Measurements from ENCODE around the gene SMARCC2.
"Not testable (repeated sequence)": the region's sequence is repeated elsewhere in the genome, so short reads cannot be mapped to it uniquely, and the experiment has no call there.

Gene SMARCC2

DNA sequence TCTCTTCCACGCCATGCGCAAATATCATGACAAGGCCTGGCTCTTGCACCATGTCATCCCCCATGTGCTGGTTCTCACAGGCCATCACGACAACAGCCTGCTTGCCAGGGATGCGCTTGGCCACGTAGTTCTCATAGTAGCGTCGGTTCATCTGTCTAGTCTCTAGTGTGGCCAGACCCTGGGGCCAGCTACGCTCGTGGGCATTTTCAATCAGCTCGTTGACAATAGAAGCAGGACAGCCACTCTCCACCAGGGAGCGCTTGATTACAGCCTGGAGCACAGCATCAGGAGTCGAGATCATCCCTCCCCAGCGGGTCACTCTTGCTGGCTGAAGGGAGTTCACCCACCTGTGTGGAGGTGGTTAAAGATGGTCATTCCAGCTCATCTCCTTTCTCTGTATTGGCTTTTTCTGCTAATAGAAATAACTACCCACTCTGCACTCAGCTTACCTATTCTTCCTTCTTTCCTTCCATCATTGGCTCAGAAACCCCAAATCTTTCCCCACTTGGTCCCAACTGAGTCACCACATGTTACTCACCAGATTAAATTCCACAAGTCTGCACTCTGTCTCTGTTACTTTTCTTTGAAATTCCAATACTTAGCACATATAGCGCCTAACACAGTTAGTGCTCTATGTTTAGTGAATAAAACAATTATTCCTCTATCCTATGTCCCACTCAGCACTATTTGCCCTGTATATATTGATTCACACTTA is 17.3 kb upstream of the SMARCC2 start:
- DNase-seq: peak; percentile 18

DNA sequence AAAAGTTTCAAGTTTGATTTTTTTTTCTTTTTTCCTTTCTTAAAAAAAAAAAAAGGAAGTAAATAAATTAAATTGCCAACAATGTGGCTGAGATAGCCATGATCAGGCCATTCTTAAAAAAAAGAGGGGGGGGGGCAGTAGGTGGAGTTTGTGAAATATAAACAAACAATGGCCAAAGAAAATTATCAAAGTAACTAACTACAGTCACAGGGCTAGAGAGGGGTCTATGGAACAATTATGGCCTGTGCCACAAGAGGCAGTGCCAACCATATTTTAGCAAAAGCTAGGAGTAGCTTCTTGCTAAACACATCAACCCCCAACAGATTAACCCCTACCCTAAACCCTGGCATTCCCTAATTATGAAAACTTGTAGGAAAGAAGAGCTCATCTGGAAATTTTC is 16.2 kb upstream of the SMARCC2 start:
- DNase-seq: no peak

DNA sequence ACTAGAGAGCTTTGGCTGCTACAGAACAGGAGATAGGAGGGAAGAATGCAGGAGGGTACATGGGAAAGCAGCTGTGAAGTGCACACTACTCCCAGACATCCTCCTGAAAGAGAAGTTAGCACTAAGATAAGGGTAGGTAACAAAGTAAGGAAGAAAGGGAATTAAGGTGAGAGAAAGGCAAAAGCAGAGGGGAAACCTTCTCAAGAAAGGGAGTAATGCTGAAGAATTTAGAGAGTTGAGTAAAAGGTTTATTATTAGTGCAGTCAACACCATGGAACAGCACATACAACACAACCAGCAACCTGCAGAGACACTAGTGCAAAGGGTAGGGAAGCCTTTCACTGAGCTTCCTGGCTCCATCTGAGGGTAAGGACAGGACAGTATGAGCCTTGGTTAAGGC is 15.0 kb upstream of the SMARCC2 start:
- no peak for DNase-seq

DNA sequence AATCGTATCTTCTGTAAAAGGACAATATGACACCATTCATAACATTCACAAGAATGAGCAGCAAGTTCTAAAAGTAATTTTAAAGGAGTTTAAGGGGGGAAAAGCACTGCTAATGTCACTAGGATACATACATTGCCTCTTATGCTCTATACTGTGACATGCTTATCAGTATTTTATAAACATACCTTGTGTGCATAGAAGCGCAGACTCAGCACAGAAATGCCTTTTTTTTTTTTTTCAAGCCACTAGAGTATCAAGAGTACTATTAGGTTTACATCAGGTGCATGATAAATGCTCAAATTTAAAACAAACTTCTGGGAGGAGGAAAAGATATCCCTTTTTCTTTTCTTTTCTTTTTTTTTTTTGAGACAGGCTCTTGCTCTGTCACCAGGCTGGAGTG is 13.6 kb upstream of the SMARCC2 start:
- DNase-seq: no peak

DNA sequence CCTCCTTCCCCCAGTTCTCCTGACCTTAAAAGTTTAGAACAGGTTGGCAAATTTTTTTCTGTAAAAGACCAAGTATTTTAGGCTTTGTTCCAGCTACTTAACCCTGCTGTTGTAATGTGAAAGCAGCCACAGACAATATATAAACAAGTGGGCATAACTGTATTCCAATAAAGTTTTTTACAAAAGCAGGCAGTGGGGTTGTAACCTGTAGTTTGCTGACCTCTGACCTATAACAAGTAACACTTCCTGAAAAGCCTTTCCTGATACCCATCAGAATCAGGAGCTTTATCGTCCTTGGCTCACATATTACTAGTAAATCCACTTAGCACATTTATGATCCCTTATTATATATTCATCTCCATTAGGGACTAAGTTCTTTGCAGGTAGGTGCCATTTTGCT is 13.1 kb upstream of the SMARCC2 start:
- no peak for DNase-seq

DNA sequence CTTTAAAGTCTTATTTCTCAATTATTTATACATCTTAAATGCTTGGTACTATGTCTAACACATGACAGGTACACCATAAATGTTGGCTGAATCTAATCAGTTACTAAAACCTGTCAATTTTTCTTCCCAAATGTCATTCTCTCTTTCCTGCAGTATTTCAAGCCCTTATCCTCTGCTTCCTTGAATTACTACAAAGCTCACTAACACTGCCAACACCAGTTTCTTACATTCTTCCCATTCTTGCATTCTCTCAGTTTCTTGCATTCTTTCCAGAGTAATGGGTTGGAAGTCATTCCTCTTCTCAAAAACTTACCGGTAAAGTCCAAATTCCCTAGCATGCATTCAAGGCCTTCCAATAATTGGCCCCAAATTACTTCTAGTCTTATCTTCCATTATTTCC is 9.6 kb upstream of the SMARCC2 start:
- DNase-seq: no peak

DNA sequence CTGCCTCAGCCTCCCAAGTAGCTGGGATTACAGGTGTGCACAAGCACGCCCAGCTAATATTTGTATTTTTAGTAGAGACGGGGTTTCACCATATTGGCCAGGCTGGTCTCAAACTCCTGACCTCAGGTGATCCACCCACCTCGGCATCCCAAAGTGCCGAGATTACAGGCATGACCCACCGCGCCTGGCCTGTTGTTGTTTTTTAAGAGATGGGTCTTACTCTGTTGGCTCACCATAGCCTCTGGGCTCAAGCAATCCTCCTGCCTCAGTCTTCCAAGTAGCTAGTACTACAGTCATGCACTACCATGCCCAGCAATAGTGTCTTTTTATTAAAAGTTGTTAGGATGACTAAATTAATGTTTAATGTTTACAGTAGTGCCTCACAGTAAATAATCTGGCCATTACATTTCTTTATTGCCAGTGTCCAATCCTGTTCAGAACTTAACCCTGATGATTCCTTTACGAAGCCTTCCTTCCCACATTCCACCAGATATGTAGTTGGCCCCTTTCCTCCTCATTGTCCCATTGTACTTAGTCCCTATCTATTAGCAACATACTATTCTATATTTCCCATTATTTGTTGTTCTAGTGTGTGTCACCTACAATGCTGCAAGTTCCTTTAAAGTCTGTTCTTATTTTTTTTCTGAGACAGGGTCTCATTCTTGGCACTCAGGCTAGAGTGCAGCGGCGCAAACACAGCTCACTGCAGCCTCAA is 8.8 kb upstream of the SMARCC2 start:
- DNase-seq: no peak

DNA sequence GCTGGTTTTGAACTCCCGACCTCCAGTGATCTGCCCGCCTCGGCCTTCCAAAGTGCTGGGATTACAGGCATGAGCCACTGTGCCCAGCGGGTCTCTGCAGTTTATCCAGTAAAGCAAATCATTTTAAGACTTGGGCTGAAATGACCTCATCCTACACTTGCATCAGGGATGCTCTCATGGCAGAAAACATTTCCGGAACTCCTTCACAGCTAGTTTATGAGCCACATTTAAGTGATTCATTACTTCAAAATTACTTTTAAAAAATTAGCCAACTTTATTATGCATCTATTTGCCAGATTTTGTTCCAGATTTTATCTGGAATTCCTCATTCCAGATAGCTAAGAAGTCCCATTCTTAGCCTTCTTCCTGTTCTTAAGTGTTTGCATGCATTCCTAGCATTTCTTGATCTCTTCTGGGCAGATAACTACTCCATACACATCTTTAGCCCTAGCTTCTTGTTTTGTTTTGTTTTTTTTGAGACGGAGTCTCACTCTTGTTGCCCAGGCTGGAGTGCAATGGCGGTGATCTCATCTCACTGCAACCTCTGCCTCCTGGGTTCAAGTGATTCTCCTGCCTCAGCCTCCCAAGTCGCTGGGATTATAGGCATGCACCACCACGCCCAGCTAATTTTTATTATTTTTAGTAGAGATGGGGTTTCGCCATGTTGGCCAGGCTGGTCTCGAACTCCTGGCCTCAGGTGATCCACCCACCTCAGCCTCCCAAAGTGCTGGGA is 7.7 kb upstream of the SMARCC2 start:
- DNase-seq: not testable (repeated sequence)

DNA sequence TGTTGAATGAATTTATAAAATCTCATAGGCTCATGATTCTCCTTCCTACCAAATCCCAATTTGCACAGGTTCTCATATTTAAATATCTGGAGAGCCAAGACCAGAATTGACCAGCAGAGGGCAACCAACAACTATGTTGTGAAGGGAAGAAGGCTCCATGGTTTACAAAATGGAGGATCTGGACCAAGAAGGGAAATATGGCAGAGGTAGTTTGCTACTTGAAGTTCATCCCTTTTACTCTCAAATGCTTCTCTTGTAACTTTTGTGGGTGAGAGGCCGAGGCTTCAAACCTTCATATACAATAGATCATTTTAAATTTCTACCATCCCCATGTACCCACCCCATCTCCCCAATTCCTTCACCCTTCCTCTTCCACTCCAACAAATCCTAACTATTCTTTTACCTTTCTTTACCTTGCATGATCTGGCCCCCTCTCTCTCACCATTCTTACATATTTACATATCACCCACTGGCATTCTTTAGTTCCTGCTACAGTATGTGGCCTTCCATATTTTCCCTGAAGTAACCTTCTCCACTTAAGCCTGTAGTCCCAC is 3.8 kb upstream of the SMARCC2 start:
- DNase-seq: peak; percentile 84

DNA sequence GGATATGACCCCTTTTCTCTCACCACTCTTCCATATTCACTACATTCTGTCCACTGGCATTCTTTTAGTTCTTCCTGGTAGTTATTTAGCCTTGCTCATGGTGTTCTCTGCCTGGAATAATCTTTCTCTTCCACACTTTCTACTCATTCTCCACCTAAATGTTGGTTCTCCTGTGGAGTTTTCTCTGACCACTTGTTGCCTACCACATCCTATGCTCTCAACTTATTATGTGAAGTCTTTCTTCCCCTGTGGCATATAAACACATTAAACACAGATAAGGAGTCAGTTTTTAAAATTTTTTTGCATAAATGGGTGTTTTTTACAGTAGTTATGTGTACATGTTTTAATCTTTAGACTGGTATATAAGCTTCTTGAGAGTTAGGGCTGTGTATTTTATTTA is 3.3 kb upstream of the SMARCC2 start:
- DNase-seq: no peak

DNA sequence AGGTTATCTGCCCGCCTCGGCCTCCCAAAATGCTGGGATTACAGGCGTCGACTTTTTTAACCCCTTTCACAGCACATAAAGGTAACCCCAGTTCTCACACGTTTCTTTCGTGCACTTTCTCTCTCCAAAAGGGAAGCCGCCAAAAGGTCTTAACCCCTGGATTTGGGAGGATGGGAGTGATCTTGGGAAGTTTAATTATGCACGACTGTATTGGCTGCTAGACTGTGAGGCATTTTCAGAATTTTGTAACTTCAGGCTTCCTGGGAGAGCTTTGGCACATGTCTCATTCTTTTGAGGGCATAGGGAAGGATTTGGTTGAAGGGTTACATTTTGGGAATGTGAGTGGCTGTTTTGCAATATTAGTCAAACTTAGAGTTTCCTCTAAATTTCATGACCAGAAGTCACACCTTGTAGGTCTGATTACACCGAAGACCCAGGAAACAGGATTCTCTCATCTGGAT is 1.4 kb upstream of the SMARCC2 start:
- DNase-seq: no peak

DNA sequence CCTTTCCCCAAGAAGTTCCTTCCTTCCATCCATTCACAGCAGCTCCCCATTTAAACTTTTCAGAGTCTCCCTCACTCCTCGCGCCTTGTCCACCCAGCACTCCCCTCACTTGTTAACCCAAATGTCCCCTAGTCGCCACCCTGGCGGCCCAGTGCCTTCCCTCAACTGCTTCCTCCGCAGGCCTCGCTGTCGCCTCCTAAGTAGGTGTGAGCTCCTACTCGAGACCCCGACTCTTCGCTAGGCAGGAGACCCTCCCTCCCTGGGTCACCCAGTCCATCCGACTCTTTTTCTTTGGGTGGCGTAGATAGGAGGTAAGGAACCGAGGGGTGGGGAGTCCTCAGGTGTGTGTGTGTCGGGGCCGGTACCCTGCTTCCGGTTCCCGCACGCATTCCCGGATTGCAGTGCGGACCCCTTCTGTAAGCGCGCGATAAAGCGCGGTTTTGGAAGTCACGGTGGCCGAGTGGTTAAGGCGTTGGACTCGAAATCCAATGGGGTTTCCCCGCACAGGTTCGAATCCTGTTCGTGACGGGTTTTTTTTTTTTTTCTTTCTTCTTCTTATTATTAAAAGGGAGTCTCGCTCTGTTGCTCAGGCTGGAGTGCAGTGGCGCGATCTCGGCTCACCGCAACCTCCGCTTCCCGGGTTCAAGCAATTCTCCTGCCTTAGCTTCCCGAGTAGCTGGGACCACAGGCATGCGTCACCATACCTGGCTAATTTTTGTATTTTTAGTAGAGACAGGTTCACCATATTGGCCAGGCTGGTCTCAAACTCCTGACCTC is 823 bp upstream of the SMARCC2 start:
- DNase-seq: peak; percentile 75

DNA sequence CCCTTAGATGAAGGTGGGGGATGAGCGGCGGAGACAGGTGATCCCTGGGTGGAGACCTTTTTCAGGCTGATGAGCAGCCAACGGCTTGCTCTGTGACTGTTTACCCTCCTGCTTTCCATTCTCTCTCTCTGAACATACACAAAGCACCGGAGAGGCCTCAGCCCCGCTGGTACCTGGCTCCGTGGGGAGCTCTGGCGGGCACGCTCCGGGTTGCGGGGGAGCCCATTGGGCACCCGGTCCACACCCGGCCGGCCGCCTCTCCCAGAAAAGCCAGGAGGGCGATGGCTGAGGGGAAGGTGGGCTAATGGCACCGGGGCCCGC is 545 bp downstream of the SMARCC2 start:
- DNase-seq: no peak

DNA sequence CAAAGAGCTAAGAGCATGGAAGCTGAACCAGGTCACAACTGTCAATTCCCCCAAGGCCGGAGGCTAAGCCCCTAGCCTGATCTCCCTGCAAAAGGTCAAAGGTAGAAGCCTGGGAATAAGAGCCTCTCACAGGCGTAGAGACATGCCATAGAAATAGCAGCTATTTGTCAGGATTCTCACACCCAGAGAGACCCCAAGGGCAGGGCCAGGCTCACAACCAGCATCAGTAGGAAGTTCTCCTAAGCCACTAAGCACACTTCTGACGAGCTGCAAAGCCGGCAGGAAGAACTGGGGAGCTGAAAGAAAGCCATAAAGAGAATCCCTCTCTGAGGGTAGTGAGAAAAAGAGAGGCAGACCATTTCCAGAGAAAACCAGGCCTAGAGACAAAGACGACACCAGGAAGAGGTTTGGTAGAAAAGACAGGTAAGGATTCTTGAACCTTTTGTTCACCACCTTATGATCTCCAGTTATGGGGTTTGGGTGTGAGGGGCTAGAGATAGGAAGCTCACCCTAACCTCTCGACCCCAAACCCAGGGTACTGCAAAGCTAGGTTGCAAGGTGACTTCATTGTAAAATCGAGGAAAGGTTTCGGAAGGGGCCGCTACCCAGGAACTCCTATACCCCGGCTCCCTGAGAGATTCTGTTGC is 1.0 kb downstream of the SMARCC2 start:
- peak; percentile 9 for DNase-seq

DNA sequence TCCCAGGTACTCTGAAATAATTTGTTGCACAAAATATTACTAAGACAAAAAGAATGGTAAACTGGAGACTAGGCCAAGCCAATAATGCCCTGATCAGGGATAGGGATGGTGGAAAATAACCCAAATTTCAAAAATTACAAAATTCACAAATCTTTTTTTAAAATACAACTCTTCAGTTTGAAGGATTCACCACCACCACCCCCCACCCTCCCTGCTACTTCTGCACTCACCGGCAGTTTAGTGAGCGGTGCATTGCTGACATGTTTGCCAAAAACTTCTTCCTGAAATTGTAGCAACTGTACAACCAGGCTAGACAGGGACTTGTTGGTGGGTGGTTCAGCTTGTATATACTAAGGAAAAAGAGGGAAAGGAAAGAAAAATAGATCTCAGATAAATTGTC is 2.3 kb downstream of the SMARCC2 start:
- no peak for DNase-seq

DNA sequence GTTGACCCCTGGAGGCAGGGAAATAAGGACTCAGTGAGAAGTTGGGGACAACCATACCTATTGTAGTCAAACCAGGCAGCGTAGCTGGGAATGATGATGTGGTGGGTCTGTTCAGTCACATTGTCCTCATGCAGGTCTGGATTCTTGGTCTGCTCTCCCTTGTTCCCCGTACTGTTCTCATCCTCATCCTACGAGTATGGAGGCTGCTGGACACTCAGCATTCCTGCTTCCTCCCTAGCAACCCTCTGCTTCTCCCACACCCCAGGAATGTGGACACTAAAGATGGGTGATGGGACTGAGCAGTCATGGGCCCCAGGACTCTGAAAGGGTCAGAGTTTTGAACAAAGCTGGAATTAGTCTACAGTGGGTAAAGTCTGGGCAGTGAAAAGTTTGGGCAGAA is 10.9 kb downstream of the SMARCC2 start:
- DNase-seq: no peak

DNA sequence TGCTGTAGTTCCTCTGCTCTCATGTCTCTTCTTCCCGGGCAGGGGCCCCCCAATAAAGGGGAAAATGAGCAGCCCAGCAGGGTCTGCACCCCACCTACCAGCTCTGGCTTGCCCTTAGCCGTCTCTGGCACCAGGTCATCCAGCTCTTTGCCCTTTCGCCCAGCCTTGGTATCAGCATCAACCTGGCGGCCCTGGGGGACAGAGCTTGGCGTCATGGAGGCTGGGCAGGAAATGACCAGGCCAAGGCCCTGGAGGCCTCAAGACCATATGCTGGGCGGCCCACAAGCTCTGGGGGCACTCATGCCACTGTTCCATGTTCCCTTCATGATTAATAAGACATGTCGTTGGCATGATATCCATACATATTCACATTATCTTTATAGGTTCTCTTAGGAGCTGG is 16.4 kb downstream of the SMARCC2 start:
- no peak for DNase-seq

DNA sequence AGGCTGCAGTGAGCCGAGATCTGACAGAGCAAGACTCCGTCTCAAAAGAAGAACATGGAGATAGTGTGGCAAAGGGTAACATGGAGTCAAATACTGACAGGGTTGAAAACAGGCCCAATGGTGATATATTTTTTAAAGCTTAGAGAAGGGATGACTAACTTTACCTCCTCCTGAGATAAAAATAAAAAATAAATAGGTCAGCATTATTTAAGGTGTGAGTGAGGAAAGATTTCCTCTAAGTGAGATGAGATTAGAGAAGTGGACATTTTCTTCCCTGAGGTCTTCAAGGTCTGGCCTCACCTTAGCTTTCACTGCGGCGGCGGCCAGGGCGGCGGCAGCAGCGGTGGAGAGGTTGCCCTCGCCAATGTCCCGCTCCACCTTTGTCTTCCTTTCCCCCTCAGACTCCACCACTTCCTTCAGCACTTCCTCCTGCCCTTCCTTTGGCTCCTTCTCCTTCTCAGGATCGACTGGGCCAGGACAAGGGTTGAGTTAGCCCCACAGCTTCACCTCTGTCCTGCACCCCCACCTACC is 20.0 kb downstream of the SMARCC2 start:
- DNase-seq: no peak

DNA sequence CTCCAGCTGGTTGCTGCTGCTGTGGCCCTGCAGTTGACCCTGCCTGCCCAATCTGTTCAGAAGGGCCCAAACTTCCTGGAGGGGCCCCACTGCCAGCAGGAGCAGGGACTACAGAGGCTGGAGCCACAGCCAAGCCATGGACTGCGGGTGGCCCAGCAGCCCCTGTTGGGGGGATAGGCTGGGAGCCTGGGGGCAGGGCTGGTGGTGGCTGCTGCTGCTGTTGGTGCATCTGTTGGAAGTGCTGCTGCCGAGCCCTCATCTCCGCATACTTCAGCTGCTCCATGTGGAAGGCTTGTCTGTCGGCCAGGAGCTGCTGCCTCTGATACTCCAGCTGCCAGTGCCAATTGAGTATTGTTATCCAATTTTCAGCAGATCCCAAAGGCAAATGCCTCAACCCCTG is 23.9 kb downstream of the SMARCC2 start:
- DNase-seq: no peak

DNA sequence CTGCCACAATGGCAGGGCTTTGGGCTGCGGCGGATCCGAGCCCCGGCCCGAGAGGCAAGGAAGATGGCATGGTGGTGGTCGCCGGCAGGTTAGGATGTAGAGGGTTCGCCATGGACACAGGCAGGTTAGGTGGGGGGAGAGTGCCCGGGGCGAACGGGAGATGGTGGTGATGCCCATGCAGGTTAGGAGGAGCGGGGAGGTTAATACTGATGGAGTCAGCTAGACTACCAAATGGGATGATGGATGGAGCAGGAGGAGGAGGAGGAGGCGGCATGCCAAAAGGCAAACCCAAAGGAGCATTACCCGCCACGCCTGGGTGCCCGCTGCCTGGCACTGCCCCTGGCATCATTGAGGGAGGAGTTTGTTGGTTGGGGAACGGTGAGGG is 24.9 kb downstream of the SMARCC2 start:
- no peak for DNase-seq

DNA sequence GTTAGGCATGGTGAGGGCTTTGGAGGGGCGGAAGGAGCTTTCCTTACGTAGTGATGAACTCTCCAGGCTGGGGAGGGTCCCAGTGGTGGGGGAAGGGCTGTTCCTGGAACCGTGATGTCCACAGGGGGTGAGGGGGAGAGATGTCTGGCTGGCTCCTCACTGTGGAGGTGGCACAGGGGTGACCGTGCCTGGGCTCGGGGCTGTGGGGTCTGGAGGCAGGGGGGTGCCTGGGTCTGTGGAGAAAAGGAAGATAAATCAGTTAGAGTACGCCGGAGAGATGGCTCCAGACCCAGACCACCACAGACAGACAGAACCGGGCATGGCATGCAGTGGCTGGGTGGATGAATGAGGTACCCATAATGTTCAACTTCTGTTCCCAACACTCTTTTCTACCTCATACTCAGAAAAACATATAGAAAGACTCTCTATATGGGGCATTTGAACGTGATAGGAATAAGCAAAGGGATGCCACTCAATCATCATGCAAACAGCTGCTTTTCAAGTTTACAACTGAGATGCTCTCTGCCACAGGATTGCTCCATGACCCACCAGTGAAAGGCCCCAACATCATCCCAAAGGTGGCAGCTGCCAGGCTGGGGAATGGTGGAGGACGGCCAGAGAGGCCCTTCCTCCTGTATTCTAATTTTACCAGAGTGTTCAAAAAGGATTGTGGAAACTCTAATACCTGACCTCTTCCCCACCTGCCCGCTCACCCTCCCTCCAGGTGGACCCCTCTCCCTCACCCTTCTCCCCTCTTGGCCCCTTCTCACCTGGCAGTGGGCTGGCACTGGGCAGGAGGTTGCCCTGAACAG is 25.5 kb downstream of the SMARCC2 start:
- no peak for DNase-seq

Measured in CD4-positive, alpha-beta T cell treated with Interleukin-4 for 4 hours (primary cell).